ENCODE measurements around the gene TPCN2.

The TPCN2 gene

DNA sequence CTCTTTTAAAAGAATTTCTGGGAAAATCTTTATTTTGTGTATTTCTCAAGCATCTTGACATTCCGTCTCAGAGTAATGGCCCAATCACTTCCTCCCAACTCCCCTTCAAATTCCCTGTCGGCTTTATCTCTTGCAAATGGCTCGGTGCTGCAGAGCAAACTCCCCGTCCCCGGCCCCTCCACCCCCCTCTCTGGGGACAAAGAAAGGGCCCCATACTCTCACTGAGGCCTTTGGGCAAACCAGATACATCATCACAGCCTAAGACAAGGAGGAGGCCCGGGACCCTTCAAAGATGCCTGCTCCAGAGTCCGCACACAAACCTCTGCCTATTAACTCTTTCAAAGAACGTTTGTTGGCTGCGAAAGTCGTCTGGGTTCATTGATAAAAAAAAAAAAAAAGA lies 103.1 kb downstream of the TPCN2 start:
- no peak overlapping the region for H3K9ac ChIP-seq (ENCODE audit: low read length)
- H3K27me3 ChIP-seq (ENCODE audit: low read length), result no peaks in the 10 kb centered on the region
- H3K36me3 ChIP-seq (ENCODE audit: low read length), result no peaks in the 10 kb centered on the region
- no peak overlapping the region for H3K4me3 ChIP-seq (ENCODE audit: insufficient read depth, low read length, poor library complexity, severe bottlenecking)
- H3K4me2 ChIP-seq (ENCODE audit: low read depth, low read length, poor library complexity, severe bottlenecking), result no peak overlapping the region
- H3K79me2 ChIP-seq (ENCODE audit: insufficient read depth, low read length), result no peaks in the 10 kb centered on the region
- H3K27ac ChIP-seq (ENCODE audit: low read depth, low read length), result no peak overlapping the region
- no peaks in the 10 kb centered on the region for H3F3A ChIP-seq (ENCODE audit: insufficient read depth)
- H3K9me3 ChIP-seq (ENCODE audit: insufficient read depth, low read length), result no peaks in the 10 kb centered on the region
- TF ChIP-seq EZH2phosphoT487 (conservative IDR thresholded peaks at IDR 0.05; ENCODE audit: low read length), result no peak
- TF ChIP-seq, protein P1, sequence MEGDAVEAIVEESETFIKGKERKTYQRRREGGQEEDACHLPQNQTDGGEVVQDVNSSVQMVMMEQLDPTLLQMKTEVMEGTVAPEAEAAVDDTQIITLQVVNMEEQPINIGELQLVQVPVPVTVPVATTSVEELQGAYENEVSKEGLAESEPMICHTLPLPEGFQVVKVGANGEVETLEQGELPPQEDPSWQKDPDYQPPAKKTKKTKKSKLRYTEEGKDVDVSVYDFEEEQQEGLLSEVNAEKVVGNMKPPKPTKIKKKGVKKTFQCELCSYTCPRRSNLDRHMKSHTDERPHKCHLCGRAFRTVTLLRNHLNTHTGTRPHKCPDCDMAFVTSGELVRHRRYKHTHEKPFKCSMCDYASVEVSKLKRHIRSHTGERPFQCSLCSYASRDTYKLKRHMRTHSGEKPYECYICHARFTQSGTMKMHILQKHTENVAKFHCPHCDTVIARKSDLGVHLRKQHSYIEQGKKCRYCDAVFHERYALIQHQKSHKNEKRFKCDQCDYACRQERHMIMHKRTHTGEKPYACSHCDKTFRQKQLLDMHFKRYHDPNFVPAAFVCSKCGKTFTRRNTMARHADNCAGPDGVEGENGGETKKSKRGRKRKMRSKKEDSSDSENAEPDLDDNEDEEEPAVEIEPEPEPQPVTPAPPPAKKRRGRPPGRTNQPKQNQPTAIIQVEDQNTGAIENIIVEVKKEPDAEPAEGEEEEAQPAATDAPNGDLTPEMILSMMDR (IDR thresholded peaks at IDR 0.05; ENCODE audit: insufficient read depth, low read length, poor library complexity, severe bottlenecking), result no peak
- no peaks in the 10 kb centered on the region for H4K20me1 ChIP-seq (ENCODE audit: low read depth, low read length)
- no peaks in the 10 kb centered on the region for H3K9me2 ChIP-seq (replicated peaks; ENCODE audit: insufficient read depth, low read length)
- no peak overlapping the region for H2AFZ ChIP-seq (ENCODE audit: low read depth, low read length, severe bottlenecking)

DNA sequence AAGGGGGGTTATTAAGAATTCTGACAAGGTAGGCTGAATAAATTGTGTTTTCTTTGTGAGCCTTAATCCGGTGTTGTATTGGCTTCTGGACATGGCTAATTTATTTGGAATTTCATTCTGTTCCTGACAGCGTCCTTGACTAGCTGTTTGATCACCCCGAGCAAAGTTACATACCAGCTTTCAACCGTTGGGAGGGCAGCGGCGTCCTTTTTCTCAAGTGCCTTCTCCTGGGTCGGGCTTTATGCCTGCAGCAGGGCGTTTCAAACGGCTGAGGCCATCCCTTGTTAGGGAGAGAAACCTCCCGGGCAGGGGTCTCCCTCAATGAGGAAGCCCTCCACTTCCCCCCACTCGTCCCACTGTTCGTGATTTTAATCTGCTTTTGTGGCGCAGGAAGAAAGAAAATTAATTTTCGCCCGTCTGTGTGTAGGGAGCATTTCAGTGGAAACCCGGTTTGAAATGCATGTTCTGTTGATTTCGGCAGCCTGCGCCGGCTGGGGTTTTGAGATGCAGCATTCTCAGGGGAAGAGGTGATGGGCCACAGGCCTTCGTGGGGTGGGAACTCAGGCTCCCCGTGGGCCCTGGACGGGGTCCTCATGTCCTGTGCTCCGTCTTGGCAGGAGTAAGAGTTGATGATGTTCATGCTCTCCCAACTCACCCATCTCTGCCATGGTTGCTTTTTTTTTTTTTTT lies 104.1 kb downstream of the TPCN2 start:
- H3K4me3 ChIP-seq (ENCODE audit: insufficient read depth, low read length, poor library complexity, severe bottlenecking), result no peak overlapping the region
- TF ChIP-seq EZH2phosphoT487 (conservative IDR thresholded peaks at IDR 0.05; ENCODE audit: low read length), result no peak
- TF ChIP-seq, protein P1 (IDR thresholded peaks at IDR 0.05; ENCODE audit: insufficient read depth, low read length, poor library complexity, severe bottlenecking), result no peak
- no peaks in the 10 kb centered on the region for H3F3A ChIP-seq (ENCODE audit: insufficient read depth)
- H3K36me3 ChIP-seq (ENCODE audit: low read length), result no peaks in the 10 kb centered on the region
- no peaks in the 10 kb centered on the region for H3K27me3 ChIP-seq (ENCODE audit: low read length)
- no peaks in the 10 kb centered on the region for H3K9me3 ChIP-seq (ENCODE audit: insufficient read depth, low read length)
- no peak overlapping the region for H2AFZ ChIP-seq (ENCODE audit: low read depth, low read length, severe bottlenecking)
- H3K79me2 ChIP-seq (ENCODE audit: insufficient read depth, low read length), result no peaks in the 10 kb centered on the region
- no peak overlapping the region for H3K27ac ChIP-seq (ENCODE audit: low read depth, low read length)
- H3K9ac ChIP-seq (ENCODE audit: low read length), result no peak overlapping the region
- H4K20me1 ChIP-seq (ENCODE audit: low read depth, low read length), result no peaks in the 10 kb centered on the region
- no peaks in the 10 kb centered on the region for H3K9me2 ChIP-seq (replicated peaks; ENCODE audit: insufficient read depth, low read length)
- no peak overlapping the region for H3K4me2 ChIP-seq (ENCODE audit: low read depth, low read length, poor library complexity, severe bottlenecking)

DNA sequence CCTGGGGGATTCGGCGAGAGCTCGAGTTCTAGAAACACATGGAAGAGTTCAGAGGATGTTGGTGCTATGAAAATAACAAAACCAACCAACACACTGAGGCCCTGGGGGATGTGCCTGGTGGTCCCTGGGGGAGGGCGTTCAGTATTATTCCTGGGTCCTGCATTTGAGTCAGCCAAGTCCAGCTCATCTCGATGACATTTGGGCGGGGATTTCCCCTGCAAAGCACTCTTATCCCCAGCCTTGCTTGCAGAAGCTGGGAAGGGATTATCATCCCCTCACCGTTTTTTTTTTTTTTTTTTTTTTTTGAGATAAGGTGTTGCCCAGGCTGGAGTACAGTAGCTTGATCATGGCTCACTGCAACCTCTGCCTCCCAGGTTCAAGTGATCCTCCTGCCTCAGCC lies 104.9 kb downstream of the TPCN2 start:
- TF ChIP-seq EZH2phosphoT487 (conservative IDR thresholded peaks at IDR 0.05; ENCODE audit: low read length), result no peak
- TF ChIP-seq, protein P1 (IDR thresholded peaks at IDR 0.05; ENCODE audit: insufficient read depth, low read length, poor library complexity, severe bottlenecking), result no peak

More for the DNA sequence above, 104.9 kb downstream of the TPCN2 start:
- Histone ChIP-seq H3K27ac (ENCODE audit: low read depth, low read length) (no peak overlapping the region), H3K4me2 (ENCODE audit: low read depth, low read length, poor library complexity, severe bottlenecking) (no peak overlapping the region), H3K27me3 (ENCODE audit: low read length) (no peaks in the 10 kb centered on the region), H3K9me3 (ENCODE audit: insufficient read depth, low read length) (no peaks in the 10 kb centered on the region), H3K9me2 (replicated peaks; ENCODE audit: insufficient read depth, low read length) (no peaks in the 10 kb centered on the region), H2AFZ (ENCODE audit: low read depth, low read length, severe bottlenecking) (no peak overlapping the region), H3F3A (ENCODE audit: insufficient read depth) (no peaks in the 10 kb centered on the region), H3K9ac (ENCODE audit: low read length) (no peak overlapping the region), H3K79me2 (ENCODE audit: insufficient read depth, low read length) (no peaks in the 10 kb centered on the region), H3K4me3 (ENCODE audit: insufficient read depth, low read length, poor library complexity, severe bottlenecking) (no peak overlapping the region), H4K20me1 (ENCODE audit: low read depth, low read length) (no peaks in the 10 kb centered on the region), H3K36me3 (ENCODE audit: low read length) (no peaks in the 10 kb centered on the region)

Data from SU-DHL-6 (cell line).